Endothelial cell of umbilical vein (primary cell): ENCODE data around the gene PRRT1B. TPM values are rescaled to one million over a fixed set of nuclear protein-coding genes. Genes with fewer than 3 reads are reported as not detected.

Experiments used
- BruUV-seq: library from RNA; stranded (reverse); fragments of 400-500 nt; replicated peaks from 2 replicates; lab custom pipeline; 2021; lab: Mats Ljungman, UMichigan
- CTCF ChIA-PET: fragments of 300-600, 350-600 bp; sonication (Branson Sonifier 250); formaldehyde crosslinking; loops from one replicate; lab custom pipeline; 2021; ENCODE audit warnings: antibody characterized with exemption, inconsistent platforms; lab: Charles Lee
- POLR2A ChIA-PET: fragments of 300-600, 350-600 bp; sonication (Branson Sonifier 250); formaldehyde crosslinking; loops from one replicate; lab custom pipeline; 2021; ENCODE audit warnings: antibody characterized with exemption, inconsistent platforms; lab: Charles Lee
- DNase-seq: peaks from one replicate; pipeline ENCODE4 v3.0.0-alpha.2; 2011; ENCODE audit warnings: low read depth, low spot score
- FAIRE-seq: peaks from 2 replicates; lab custom pipeline; 2011; peaks lifted over from hg19 to GRCh38; lab: Jason Lieb, UNC
- H2AFZ ChIP-seq: 2 replicates; pipeline ENCODE4 v1.6.0; 2012; ENCODE audit warnings: low read depth, low read length, control low read depth, inconsistent platforms
- H3K27ac ChIP-seq: 2 replicates; pipeline ENCODE4 v1.5.1; 2011; ENCODE audit warnings: low read depth, mild to moderate bottlenecking, control low read depth, low read length, moderate library complexity; ENCODE audit not compliant: insufficient read depth
- H3K27me3 ChIP-seq, 2 experiments: 2 replicates each; pipeline versions ENCODE4 v1.6.0 to v1.6.1; 2011; ENCODE audit warnings: low read length in 2 of 2, mixed read lengths in 1 of 2; ENCODE audit not compliant: control insufficient read depth in 2 of 2, insufficient read depth in 2 of 2
- H3K36me3 ChIP-seq, 2 experiments: 2 replicates in 1 of 2; 3 replicates in 1 of 2; pipeline ENCODE4 v1.5.1; 2011; ENCODE audit warnings: low read length in 2 of 2, mild to moderate bottlenecking in 1 of 2, moderate library complexity in 1 of 2; ENCODE audit not compliant: control insufficient read depth in 2 of 2, insufficient read depth in 2 of 2; ENCODE audit errors: extremely low read depth in 1 of 2
- H3K4me1 ChIP-seq: 3 replicates; pipeline ENCODE4 v1.5.1; 2011; ENCODE audit warnings: mild to moderate bottlenecking, low read length; ENCODE audit not compliant: control insufficient read depth, insufficient read depth; ENCODE audit errors: extremely low read depth
- H3K4me2 ChIP-seq: 2 replicates; pipeline ENCODE4 v1.6.1; 2011; ENCODE audit warnings: low read length, control low read depth, mixed read lengths; ENCODE audit not compliant: insufficient read depth
- H3K4me3 ChIP-seq, 3 experiments: fragments of 200-600 bp in 1 of 3; sonication (generic), shearing (Covaris generic) in 1 of 3; replicated peaks in 1 of 3; 2 replicates each; pipeline ENCODE4 v1.5.1; 2011 to 2016; ENCODE audit warnings: control low read depth in 3 of 3, low read length in 3 of 3, mild to moderate bottlenecking in 2 of 3, inconsistent platforms in 1 of 3, low read depth in 1 of 3, moderate library complexity in 1 of 3; ENCODE audit not compliant: insufficient read depth in 1 of 3
- H3K79me2 ChIP-seq: 2 replicates; pipeline ENCODE4 v1.6.0; 2012; ENCODE audit warnings: low read length, inconsistent platforms; ENCODE audit not compliant: control insufficient read depth, insufficient read depth
- H3K9ac ChIP-seq: replicated peaks from 2 replicates; pipeline ENCODE3; 2011; ENCODE audit warnings: low read length, control low read depth; ENCODE audit not compliant: insufficient read depth; ENCODE audit errors: extremely low read depth
- H3K9me1 ChIP-seq: replicated peaks from 3 replicates; pipeline ENCODE4 v1.6.0; 2011; ENCODE audit warnings: mild to moderate bottlenecking, low read length; ENCODE audit not compliant: control insufficient read depth, insufficient read depth; ENCODE audit errors: extremely low read depth
- H3K9me3 ChIP-seq: replicated peaks from 2 replicates; pipeline ENCODE4 v1.5.1; 2012; ENCODE audit warnings: low read length, inconsistent platforms; ENCODE audit not compliant: control insufficient read depth, insufficient read depth
- H4K20me1 ChIP-seq: replicated peaks from 2 replicates; pipeline ENCODE3; 2011; ENCODE audit warnings: mild to moderate bottlenecking, low read length; ENCODE audit not compliant: control insufficient read depth, insufficient read depth; ENCODE audit errors: extremely low read depth
- EZH2 ChIP-seq: IDR thresholded peaks from 2 replicates; pipeline ENCODE4 v1.6.1; 2012; ENCODE audit warnings: borderline replicate concordance, low read depth, mild to moderate bottlenecking, moderate library complexity, low read length, inconsistent platforms; ENCODE audit not compliant: severe bottlenecking
- FOS ChIP-seq: IDR thresholded peaks from 2 replicates; pipeline ENCODE4 v1.6.1; 2011; ENCODE audit warnings: mild to moderate bottlenecking, low read length, moderate library complexity, borderline replicate concordance; ENCODE audit not compliant: insufficient read depth
- GATA2 ChIP-seq: IDR thresholded peaks from 2 replicates; pipeline ENCODE4 v1.7.0; 2011; ENCODE audit warnings: low read depth, mild to moderate bottlenecking, moderate library complexity, mixed read lengths, low read length; ENCODE audit not compliant: insufficient read length, insufficient read depth
- JUN ChIP-seq: IDR thresholded peaks from 2 replicates; pipeline ENCODE4 v1.6.1; 2011; ENCODE audit warnings: borderline replicate concordance, low read depth; ENCODE audit not compliant: insufficient read length, insufficient read depth
- MYC ChIP-seq: IDR thresholded peaks from one replicate; pipeline ENCODE4 v1.6.1; 2011; ENCODE audit warnings: mild to moderate bottlenecking, low read depth, low read length
- POLR2A ChIP-seq: IDR thresholded peaks from 2 replicates; pipeline ENCODE4 v1.6.1; 2012; ENCODE audit warnings: low read depth, mild to moderate bottlenecking, control low read depth, low read length
- POLR2AphosphoS5 ChIP-seq: IDR thresholded peaks from 2 replicates; pipeline ENCODE4 v1.6.1; 2012; ENCODE audit warnings: low read depth, mild to moderate bottlenecking, control low read depth, low read length, moderate library complexity; ENCODE audit not compliant: insufficient read depth
- dilution Hi-C: fragments of 300-500 bp; cut with MboI; formaldehyde crosslinking; loops from one replicate; pipeline ENCODE4 v1.15.0; 2019; ENCODE audit warnings: low sequenced_read_pairs; ENCODE audit not compliant: extremely low pct_ligation_motif_present
- intact Hi-C: fragments of 100-400 bp; cut with micrococcal nuclease; formaldehyde crosslinking; loops from one replicate; pipeline ENCODE4 v1.10.0; 2022
- polyA plus RNA-seq, 4 experiments: library from polyadenylated mRNA; depleted of rRNA in 3 of 4; stranded (reverse) in 3 of 4; unstranded in 1 of 4; fragments of >200 nt; gene quantifications; 2 replicates each; pipeline versions ENCODE4 v1.2.1 to v1.2.3, GENCODE V29; 2011 to 2012; ENCODE audit warnings: missing spikeins in 1 of 4
- total RNA-seq: library from RNA; stranded (reverse); gene quantifications from 2 replicates; pipeline ENCODE4 v1.2.3, GENCODE V29; 2021
- TF ChIP-seq, protein P1 (sequence below), 2 donors: IDR thresholded peaks; 1 replicate in 1 of 2; 2 replicates in 1 of 2; pipeline ENCODE4 v1.5.1; 2011; ENCODE audit warnings: low read length in 2 of 2, mild to moderate bottlenecking in 2 of 2, moderate library complexity in 2 of 2, control low read depth in 1 of 2, inconsistent platforms in 1 of 2, low read depth in 1 of 2; ENCODE audit not compliant: insufficient read depth in 1 of 2; ENCODE audit errors: extremely low read depth in 1 of 2
- TF ChIP-seq, protein P2 (sequence below): IDR thresholded peaks from 2 replicates; pipeline ENCODE4 v1.6.1; 2011; ENCODE audit not compliant: insufficient read depth, insufficient read length

The PRRT1B gene
- total and polyA plus RNA-seq, 2 donors (not counting 3 experiments of a cell fraction or from before 2014, with no cell fraction given) = not detected

DNA sequence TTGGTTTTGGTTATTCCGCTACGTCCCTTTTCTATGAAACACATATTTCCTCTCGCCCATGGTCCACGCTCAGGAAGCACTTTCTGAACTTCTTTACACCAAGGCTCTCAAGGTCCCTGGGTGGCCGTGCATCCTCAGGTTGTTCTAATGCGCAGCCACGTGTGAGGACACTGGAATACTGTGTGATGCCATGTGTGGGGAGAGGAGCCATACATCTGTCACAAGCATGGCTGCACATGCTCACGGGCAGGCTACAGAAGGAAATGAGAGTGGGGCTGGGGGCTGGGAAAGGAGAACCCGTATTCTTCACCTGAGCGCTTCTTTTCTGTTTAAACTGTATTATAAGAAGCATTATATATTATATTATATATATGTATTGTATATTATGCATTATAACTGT is 36.7 kb downstream of the PRRT1B start:
- no peak overlapping the region for H3K27ac ChIP-seq
- no peaks in the 10 kb centered on the region for H3K79me2 ChIP-seq
- no peak overlapping the region for H3K9ac ChIP-seq
- intact Hi-C loops (loop anchor here (10.0 kb wide), 1 partner anchor 47 kb away; the partner anchor contains the start of gene UCK1), dilution Hi-C loops (no loop called here)
- no peak overlapping the region for H2AFZ ChIP-seq
- H3K27me3 ChIP-seq = no peaks in the 10 kb centered on the region
- no peak overlapping the region for H3K4me3 ChIP-seq
- DNase-seq (no peak), FAIRE-seq (no peak)
- BruUV-seq = no TSS peak
- no peaks in the 10 kb centered on the region for H4K20me1 ChIP-seq
- ChIA-PET CTCF (no interaction called here), POLR2A (no interaction called here)
- H3K4me1 ChIP-seq = no peaks in the 10 kb centered on the region
- H3K4me2 ChIP-seq = no peak overlapping the region
- H3K36me3 ChIP-seq = peaks cover 17 to 55% of the 10 kb centered on the region in 2 experiments
- H3K9me1 ChIP-seq = no peaks in the 10 kb centered on the region
- H3K9me3 ChIP-seq = no peaks in the 10 kb centered on the region
- no peak for TF ChIP-seq EZH2
- no peak for TF ChIP-seq GATA2
- TF ChIP-seq JUN = no peak
- no peak for TF ChIP-seq POLR2AphosphoS5
- no peak for TF ChIP-seq MYC
- no peak for TF ChIP-seq POLR2A
- TF ChIP-seq, protein P1, sequence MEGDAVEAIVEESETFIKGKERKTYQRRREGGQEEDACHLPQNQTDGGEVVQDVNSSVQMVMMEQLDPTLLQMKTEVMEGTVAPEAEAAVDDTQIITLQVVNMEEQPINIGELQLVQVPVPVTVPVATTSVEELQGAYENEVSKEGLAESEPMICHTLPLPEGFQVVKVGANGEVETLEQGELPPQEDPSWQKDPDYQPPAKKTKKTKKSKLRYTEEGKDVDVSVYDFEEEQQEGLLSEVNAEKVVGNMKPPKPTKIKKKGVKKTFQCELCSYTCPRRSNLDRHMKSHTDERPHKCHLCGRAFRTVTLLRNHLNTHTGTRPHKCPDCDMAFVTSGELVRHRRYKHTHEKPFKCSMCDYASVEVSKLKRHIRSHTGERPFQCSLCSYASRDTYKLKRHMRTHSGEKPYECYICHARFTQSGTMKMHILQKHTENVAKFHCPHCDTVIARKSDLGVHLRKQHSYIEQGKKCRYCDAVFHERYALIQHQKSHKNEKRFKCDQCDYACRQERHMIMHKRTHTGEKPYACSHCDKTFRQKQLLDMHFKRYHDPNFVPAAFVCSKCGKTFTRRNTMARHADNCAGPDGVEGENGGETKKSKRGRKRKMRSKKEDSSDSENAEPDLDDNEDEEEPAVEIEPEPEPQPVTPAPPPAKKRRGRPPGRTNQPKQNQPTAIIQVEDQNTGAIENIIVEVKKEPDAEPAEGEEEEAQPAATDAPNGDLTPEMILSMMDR (IDR thresholded peaks at IDR 0.05; ENCODE audit: extremely low read depth in 1 of 2, insufficient read depth in 1 of 2, low read depth in 1 of 2, low read length in 2 of 2) = no peak
- TF ChIP-seq, protein P2, sequence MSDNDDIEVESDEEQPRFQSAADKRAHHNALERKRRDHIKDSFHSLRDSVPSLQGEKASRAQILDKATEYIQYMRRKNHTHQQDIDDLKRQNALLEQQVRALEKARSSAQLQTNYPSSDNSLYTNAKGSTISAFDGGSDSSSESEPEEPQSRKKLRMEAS = no peak
- TF ChIP-seq FOS = no peak
